ENCODE data around the gene CCDC33. TPM values are rescaled to one million over a fixed set of nuclear protein-coding genes. Genes with fewer than 3 reads are reported as not detected.

CCDC33 gene
- total RNA-seq, 1 donor from 2014 or later = not detected

DNA sequence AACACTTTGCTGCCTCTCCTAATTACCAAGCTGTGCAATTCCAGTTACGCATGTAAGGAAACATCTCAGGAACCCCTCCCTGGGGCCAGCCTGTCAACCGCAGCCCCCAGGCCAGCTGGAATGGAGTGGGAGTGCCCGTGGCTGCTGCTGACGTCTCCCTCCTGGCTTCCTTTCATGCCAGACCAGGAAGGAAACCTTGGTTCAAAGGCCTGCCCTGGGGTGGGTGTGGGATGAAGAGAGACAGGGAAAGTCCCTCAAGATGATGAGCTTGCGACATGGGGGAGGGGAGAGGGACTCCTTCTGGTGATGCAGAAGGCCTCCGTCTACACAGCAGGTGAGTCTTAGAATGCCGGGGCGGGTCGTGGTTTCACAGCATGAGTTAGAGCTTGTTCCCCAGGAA is 142.7 kb downstream of the CCDC33 start:
- H3K4me3 ChIP-seq = no peak overlapping the region
- no peaks in the 10 kb centered on the region for H3K9me3 ChIP-seq
- no peaks in the 10 kb centered on the region for H3K27me3 ChIP-seq
- TF ChIP-seq, protein P1, sequence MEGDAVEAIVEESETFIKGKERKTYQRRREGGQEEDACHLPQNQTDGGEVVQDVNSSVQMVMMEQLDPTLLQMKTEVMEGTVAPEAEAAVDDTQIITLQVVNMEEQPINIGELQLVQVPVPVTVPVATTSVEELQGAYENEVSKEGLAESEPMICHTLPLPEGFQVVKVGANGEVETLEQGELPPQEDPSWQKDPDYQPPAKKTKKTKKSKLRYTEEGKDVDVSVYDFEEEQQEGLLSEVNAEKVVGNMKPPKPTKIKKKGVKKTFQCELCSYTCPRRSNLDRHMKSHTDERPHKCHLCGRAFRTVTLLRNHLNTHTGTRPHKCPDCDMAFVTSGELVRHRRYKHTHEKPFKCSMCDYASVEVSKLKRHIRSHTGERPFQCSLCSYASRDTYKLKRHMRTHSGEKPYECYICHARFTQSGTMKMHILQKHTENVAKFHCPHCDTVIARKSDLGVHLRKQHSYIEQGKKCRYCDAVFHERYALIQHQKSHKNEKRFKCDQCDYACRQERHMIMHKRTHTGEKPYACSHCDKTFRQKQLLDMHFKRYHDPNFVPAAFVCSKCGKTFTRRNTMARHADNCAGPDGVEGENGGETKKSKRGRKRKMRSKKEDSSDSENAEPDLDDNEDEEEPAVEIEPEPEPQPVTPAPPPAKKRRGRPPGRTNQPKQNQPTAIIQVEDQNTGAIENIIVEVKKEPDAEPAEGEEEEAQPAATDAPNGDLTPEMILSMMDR (IDR thresholded peaks at IDR 0.05) = no peak
- no peak for DNase-seq
- no peaks in the 10 kb centered on the region for H3K36me3 ChIP-seq
- ATAC-seq = no peak
- intact Hi-C loops (cut with DNase I) = no loop called here
- peaks cover 11% of the 10 kb centered on the region for H3K4me1 ChIP-seq
- no peak overlapping the region for H3K27ac ChIP-seq

DNA sequence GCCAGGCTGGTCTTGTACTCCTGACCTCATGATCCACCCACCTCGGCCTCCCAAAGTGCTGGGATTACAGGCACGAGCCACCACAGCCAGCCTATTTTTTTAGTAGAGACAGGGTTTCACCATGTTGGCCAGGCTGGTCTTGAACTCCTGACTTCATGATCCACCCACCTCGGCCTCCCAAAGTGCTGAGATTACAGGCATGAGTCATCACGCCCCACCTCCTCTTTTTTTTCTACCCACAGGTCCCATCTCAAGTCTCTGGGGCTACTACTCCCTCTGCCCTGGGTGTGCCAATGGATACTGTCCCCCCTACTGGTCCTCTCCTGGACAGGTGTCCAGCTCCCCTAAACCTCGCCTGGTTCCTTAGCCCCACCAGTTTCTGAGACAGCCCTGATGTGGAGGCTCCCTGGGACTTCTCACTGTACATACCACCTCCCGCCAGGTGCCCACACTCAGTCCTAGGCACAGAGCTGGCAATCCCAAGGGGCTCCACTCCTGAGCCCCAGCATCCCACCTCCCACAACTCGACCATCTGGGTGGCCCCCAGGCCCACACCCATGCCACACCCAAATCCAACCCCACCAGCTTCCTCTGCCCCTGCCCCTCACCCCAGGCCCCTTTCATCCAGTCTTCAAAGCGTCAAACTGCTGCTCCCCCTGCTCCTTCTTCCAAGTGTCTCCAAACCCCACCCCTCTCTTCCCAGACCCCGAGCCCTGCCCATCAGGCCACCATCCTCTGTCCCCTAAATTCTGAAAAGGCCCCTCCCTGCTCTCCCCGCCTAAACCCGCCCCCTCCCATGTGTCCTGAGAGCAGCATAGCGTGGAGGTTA is 144.4 kb downstream of the CCDC33 start:
- no peaks in the 10 kb centered on the region for H3K9me3 ChIP-seq
- H3K4me1 ChIP-seq = peaks cover 12% of the 10 kb centered on the region
- no peak overlapping the region for H3K4me3 ChIP-seq
- ATAC-seq (no peak), DNase-seq (no peak)
- intact Hi-C loops (cut with DNase I) = loop anchor here (10.0 kb wide), 1 partner anchor 384 kb away; no protein-coding TSS in a partner anchor
- TF ChIP-seq, protein P1 (IDR thresholded peaks at IDR 0.05) = no peak
- H3K36me3 ChIP-seq = no peaks in the 10 kb centered on the region
- no peaks in the 10 kb centered on the region for H3K27me3 ChIP-seq
- H3K27ac ChIP-seq = no peak overlapping the region

DNA sequence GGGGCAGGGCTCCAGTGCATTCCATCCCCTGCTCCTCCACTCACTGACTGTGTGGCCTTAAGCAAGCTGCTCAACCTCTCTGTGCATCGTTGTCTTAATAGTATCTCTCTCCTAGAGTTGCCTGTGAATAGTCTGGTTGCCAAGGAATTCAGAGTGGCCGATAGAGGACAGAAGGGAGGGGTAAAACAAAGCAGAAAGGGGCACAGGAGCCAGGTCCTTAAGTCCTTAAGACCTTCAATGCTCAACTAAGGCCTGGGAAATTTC is 145.0 kb downstream of the CCDC33 start:
- H3K4me3 ChIP-seq = no peak overlapping the region
- no peak overlapping the region for H3K27ac ChIP-seq
- ATAC-seq = no peak
- intact Hi-C loops (cut with DNase I) = loop anchor here (10.0 kb wide), 1 partner anchor 384 kb away; no protein-coding TSS in a partner anchor
- H3K9me3 ChIP-seq = no peaks in the 10 kb centered on the region
- no peak for DNase-seq
- TF ChIP-seq, protein P1 (IDR thresholded peaks at IDR 0.05) = no peak
- no peaks in the 10 kb centered on the region for H3K27me3 ChIP-seq
- H3K36me3 ChIP-seq = no peaks in the 10 kb centered on the region
- peaks cover 14% of the 10 kb centered on the region for H3K4me1 ChIP-seq

DNA sequence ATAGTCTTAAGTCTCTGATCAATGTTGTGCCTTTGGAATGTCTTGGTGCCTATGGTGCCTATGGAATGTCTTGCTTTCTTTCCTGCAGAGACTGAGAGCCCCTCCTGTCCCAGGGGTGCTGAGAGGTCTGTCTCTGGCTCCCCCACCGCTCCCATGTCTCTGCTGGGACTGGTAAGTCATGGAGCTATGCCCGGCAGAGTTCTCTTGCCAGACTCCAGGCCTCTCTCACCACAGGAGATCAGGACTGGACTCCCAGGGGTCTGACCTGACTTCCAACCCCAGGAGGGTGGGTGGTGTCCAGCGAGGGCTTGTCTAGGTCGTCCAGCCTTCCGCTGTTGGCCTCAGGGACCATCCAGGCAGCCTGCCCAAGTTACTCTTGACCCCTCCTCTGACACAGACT is 145.4 kb downstream of the CCDC33 start:
- H3K27ac ChIP-seq = no peak overlapping the region
- intact Hi-C loops (cut with DNase I) = loop anchor here (10.0 kb wide), 1 partner anchor 383 kb away; no protein-coding TSS in a partner anchor
- H3K4me1 ChIP-seq = peaks cover 17% of the 10 kb centered on the region
- ATAC-seq (no peak), DNase-seq (no peak)
- no peak overlapping the region for H3K4me3 ChIP-seq
- H3K9me3 ChIP-seq = no peaks in the 10 kb centered on the region
- no peaks in the 10 kb centered on the region for H3K27me3 ChIP-seq
- no peaks in the 10 kb centered on the region for H3K36me3 ChIP-seq
- TF ChIP-seq, protein P1 (IDR thresholded peaks at IDR 0.05) = no peak

DNA sequence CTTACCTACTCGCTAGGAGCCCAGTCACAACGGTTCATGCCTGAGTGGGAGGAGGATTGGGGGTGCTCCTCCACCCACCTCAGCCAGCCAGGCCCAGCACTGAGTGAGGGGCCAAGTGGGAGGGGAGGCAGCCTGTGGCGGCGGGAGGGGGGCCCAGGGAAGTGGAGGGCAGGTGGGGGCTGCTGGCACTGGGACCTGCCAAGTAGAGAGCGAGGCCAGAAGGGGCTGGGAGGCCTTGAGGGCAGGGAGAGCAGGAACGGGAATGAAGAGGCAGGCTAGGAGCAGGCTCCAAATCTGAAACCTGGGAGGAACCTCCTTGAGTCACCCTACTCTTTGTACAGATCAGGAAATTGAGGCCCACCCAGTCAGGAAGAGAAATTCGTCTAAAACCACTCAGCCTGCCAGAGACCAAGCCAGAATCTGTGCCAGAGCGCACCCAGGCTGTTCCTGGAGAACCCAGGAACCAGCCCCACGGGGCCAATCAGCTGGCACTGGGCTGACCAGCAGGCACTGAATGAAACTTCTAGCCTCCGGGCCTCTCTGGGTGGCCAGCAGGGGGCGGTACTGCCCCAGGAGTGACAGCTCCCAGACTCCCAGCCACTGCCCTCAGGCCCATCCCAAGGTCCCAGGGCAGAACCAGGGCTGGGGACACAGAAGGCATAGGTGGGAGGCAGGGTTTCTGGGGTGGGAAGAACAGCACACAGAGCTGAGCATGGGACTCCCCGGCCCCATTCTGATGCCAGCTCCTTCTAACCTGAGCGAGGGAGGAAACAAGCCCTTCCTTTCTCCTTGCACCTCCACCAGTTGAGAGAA is 146.1 kb downstream of the CCDC33 start:
- Histone ChIP-seq H3K27me3 (no peaks in the 10 kb centered on the region), H3K4me1 (peaks cover 17% of the 10 kb centered on the region), H3K9me3 (no peaks in the 10 kb centered on the region), H3K36me3 (no peaks in the 10 kb centered on the region), H3K27ac (no peak overlapping the region), H3K4me3 (no peak overlapping the region)
- ATAC-seq (peak; percentile 93), DNase-seq (peak; percentile 93)
- TF ChIP-seq, protein P1 (IDR thresholded peaks at IDR 0.05) = peak; percentile 95
- intact Hi-C loops (cut with DNase I) = loop anchor here (2.0 to 10.0 kb wide), 2 partner anchors 57 to 383 kb away; no protein-coding TSS in a partner anchor

All from upper lobe of right lung (tissue), 1 donor.